ENCODE measurements around the gene MAPKAPK5.
A peak's percentile ranks its signal among the peaks of the same experiment; 100 is the strongest.

MAPKAPK5 gene

GRCh38 chr12:111887926-111888745 is 46.1 kb downstream of the MAPKAPK5 start:
- DNase-seq, result no peak

- no peak for DNase-seq
Observed at GRCh38 chr12:111893287-111893686, 51.3 kb downstream of the MAPKAPK5 start.

GRCh38 chr12:111894556-111894955 is 52.5 kb downstream of the MAPKAPK5 start:
- no peak for DNase-seq

GRCh38 chr12:111901182-111901581 is 59.2 kb downstream of the MAPKAPK5 start:
- DNase-seq, result no peak

GRCh38 chr12:111904446-111904975 is 62.5 kb downstream of the MAPKAPK5 start:
- no peak for DNase-seq

- no peak for DNase-seq
Observed at GRCh38 chr12:111905502-111905901, 63.5 kb downstream of the MAPKAPK5 start.

GRCh38 chr12:111907740-111908139 is 65.7 kb downstream of the MAPKAPK5 start:
- DNase-seq, result no peak

- no peak for DNase-seq
Observed at GRCh38 chr12:111925171-111925570, 83.1 kb downstream of the MAPKAPK5 start.

GRCh38 chr12:111926631-111927030 is 84.6 kb downstream of the MAPKAPK5 start:
- DNase-seq, result no peak

- no peak for DNase-seq
Observed at GRCh38 chr12:111927346-111927745, 85.3 kb downstream of the MAPKAPK5 start.

- DNase-seq, result no peak
Observed at GRCh38 chr12:111932241-111932640, 90.2 kb downstream of the MAPKAPK5 start.

GRCh38 chr12:111936869-111937268 is 94.8 kb downstream of the MAPKAPK5 start:
- no peak for DNase-seq

GRCh38 chr12:111937429-111937828 is 95.4 kb downstream of the MAPKAPK5 start:
- no peak for DNase-seq

GRCh38 chr12:111942557-111942956 is 100.5 kb downstream of the MAPKAPK5 start:
- DNase-seq, result no peak

GRCh38 chr12:111943929-111944328 is 101.9 kb downstream of the MAPKAPK5 start:
- DNase-seq, result no peak

- DNase-seq, result peak; percentile 43
Observed at GRCh38 chr12:111950961-111951676, 109.1 kb downstream of the MAPKAPK5 start.

Measured in activated CD4-positive, alpha-beta T cell treated with anti-CD3 and anti-CD28 coated beads, Interleukin-2, amount 50 U/mL, for 16 hours (primary cell).